Measurements from ENCODE around the gene RBMS3.

DNA sequence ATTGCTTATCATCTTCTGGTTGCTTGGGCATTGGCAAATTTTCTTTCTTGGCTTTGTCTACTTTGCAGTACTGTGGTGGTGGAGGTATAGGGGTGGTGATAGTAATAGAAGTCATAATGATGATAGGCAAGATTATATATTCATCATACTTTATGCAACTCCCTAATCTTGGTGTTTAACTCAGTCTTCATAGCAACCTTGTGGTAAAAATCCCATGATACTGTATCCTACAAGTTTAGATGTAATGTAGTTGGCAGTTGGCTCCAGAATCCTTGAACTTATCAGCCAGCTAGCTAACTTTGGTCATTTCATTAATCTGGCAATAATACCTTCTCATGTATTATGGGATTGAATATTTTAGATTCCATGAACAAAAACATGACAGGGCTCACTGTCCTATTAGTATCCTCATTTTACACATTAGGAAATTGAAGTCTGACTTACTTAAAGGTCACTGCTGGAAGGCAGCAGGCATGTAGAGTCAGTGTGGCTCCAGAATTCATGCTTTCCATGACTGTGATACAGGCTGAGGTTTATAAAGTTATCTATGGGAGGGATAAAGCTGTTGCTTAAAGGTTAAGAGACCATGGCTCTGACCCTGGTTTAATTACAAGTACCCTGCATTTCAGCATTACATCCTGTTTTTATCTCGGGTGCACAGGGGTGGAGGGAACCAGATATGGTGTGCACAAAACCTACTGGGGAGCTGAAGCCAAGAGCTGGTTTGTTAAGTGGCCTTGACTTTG is 33.3 kb downstream of the RBMS3 start:
- TF ChIP-seq, protein P1, sequence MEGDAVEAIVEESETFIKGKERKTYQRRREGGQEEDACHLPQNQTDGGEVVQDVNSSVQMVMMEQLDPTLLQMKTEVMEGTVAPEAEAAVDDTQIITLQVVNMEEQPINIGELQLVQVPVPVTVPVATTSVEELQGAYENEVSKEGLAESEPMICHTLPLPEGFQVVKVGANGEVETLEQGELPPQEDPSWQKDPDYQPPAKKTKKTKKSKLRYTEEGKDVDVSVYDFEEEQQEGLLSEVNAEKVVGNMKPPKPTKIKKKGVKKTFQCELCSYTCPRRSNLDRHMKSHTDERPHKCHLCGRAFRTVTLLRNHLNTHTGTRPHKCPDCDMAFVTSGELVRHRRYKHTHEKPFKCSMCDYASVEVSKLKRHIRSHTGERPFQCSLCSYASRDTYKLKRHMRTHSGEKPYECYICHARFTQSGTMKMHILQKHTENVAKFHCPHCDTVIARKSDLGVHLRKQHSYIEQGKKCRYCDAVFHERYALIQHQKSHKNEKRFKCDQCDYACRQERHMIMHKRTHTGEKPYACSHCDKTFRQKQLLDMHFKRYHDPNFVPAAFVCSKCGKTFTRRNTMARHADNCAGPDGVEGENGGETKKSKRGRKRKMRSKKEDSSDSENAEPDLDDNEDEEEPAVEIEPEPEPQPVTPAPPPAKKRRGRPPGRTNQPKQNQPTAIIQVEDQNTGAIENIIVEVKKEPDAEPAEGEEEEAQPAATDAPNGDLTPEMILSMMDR (IDR thresholded peaks at IDR 0.05): no peak
- TF ChIP-seq POLR2A (IDR thresholded peaks at IDR 0.05) (no peak), POLR2AphosphoS5 (IDR thresholded peaks at IDR 0.05) (no peak)
